H1 (cell line): ENCODE results near the gene PLCL1. TPM values are rescaled to one million over a fixed set of nuclear protein-coding genes. Genes with fewer than 3 reads are reported as not detected.

Source experiments
- CTCF ChIA-PET: fragments of 300-600 bp; sonication (Branson Sonifier 250); formaldehyde crosslinking; loops from one replicate; lab custom pipeline; 2021; ENCODE audit not compliant: partially characterized antibody; lab: Charles Lee
- POLR2A ChIA-PET: fragments of 300-600 bp; sonication (Branson Sonifier 250); formaldehyde crosslinking; loops from one replicate; lab custom pipeline; 2021; ENCODE audit warnings: inconsistent platforms; ENCODE audit not compliant: partially characterized antibody; lab: Charles Lee
- DNase-seq, 2 experiments: peaks; one replicate each; pipeline versions ENCODE4 v3.0.0 to v3.0.0-alpha.2; 2010 to 2022; ENCODE audit warnings: low spot score in 2 of 2, low read depth in 1 of 2, mixed read lengths in 1 of 2
- FAIRE-seq: peaks from 2 replicates; lab custom pipeline; 2011; peaks lifted over from hg19 to GRCh38; lab: Jason Lieb, UNC
- H2AFZ ChIP-seq: 2 replicates; pipeline ENCODE4 v1.8.1; 2012; ENCODE audit warnings: low read length, inconsistent platforms
- H2AK5ac ChIP-seq: 2 replicates; pipeline ENCODE4 v1.6.1; 2013; ENCODE audit warnings: low read depth, low read length
- H2BK120ac ChIP-seq: replicated peaks from 2 replicates; pipeline ENCODE3; 2013; ENCODE audit warnings: low read depth, low read length, inconsistent platforms
- H2BK12ac ChIP-seq: 2 replicates; pipeline ENCODE4 v1.6.1; 2013; ENCODE audit warnings: low read depth, low read length
- H2BK15ac ChIP-seq: 2 replicates; pipeline ENCODE4 v1.6.1; 2013; ENCODE audit warnings: low read length
- H2BK20ac ChIP-seq: 2 replicates; pipeline ENCODE4 v1.6.1; 2013; ENCODE audit warnings: low read length
- H2BK5ac ChIP-seq: 2 replicates; pipeline ENCODE4 v1.6.1; 2013; ENCODE audit warnings: low read depth, low read length
- H3K14ac ChIP-seq: 2 replicates; pipeline ENCODE4 v1.6.1; 2013; ENCODE audit warnings: inconsistent platforms; ENCODE audit not compliant: insufficient read length
- H3K18ac ChIP-seq: 2 replicates; pipeline ENCODE4 v1.6.1; 2013; ENCODE audit warnings: low read length; ENCODE audit errors: extremely low read depth
- H3K23ac ChIP-seq: 2 replicates; pipeline ENCODE4 v1.6.1; 2013; ENCODE audit warnings: inconsistent platforms; ENCODE audit not compliant: insufficient read length
- H3K23me2 ChIP-seq: 2 replicates; pipeline ENCODE4 v1.6.1; 2013; ENCODE audit warnings: low read depth, low read length
- H3K27ac ChIP-seq: 2 replicates; pipeline ENCODE4 v1.6.1; 2011; ENCODE audit warnings: low read depth, low read length, inconsistent platforms
- H3K27me3 ChIP-seq, 4 experiments: replicated peaks in 1 of 4; 1 replicate in 1 of 4; 2 replicates in 3 of 4; pipeline versions ENCODE4 v1.6.1 to v1.8.1; 2011 to 2013; ENCODE audit warnings: low read length in 3 of 4, mild to moderate bottlenecking in 3 of 4, inconsistent platforms in 2 of 4, mixed read lengths in 2 of 4, moderate library complexity in 1 of 4; ENCODE audit not compliant: control insufficient read depth in 3 of 4, insufficient read depth in 3 of 4; ENCODE audit errors: extremely low read depth in 1 of 4
- H3K36me3 ChIP-seq, 4 experiments: 2 replicates each; pipeline versions ENCODE4 v1.6.1 to v1.8.1; 2011 to 2013; ENCODE audit warnings: mild to moderate bottlenecking in 4 of 4, low read length in 3 of 4, moderate library complexity in 2 of 4, control low read depth in 1 of 4, inconsistent platforms in 1 of 4; ENCODE audit not compliant: insufficient read depth in 4 of 4, control insufficient read depth in 2 of 4
- H3K4ac ChIP-seq: replicated peaks from 2 replicates; pipeline ENCODE3; 2013; ENCODE audit warnings: low read length, low read depth, mixed read lengths, inconsistent platforms; ENCODE audit not compliant: insufficient read length
- H3K4me1 ChIP-seq, 4 experiments: replicated peaks in 1 of 4; 1 replicate in 1 of 4; 2 replicates in 3 of 4; pipeline versions ENCODE4 v1.6.1 to v1.8.1; 2011 to 2013; ENCODE audit warnings: low read length in 3 of 4, inconsistent platforms in 2 of 4, mixed read lengths in 1 of 4; ENCODE audit not compliant: insufficient read depth in 4 of 4, control insufficient read depth in 3 of 4
- H3K4me2 ChIP-seq, 2 experiments: 2 replicates each; pipeline versions ENCODE4 v1.6.1 to v1.8.1; 2011 to 2013; ENCODE audit warnings: low read depth in 2 of 2, low read length in 2 of 2, control low read depth in 1 of 2, inconsistent platforms in 1 of 2, mild to moderate bottlenecking in 1 of 2; ENCODE audit not compliant: insufficient read depth in 1 of 2
- H3K4me3 ChIP-seq, 4 experiments: fragments of 200-600, 300-600 bp in 1 of 4; sonication (generic), shearing (Covaris generic), sonication (Bioruptor Twin) in 1 of 4; 2 replicates each; pipeline versions ENCODE4 v1.5.1 to v1.8.1; 2011 to 2016; ENCODE audit warnings: low read length in 4 of 4, low read depth in 3 of 4, control low read depth in 2 of 4, inconsistent platforms in 2 of 4, mild to moderate bottlenecking in 2 of 4, mixed read lengths in 1 of 4, moderate library complexity in 1 of 4; ENCODE audit not compliant: insufficient read depth in 2 of 4; ENCODE audit errors: extremely low read depth in 1 of 4
- H3K56ac ChIP-seq: replicated peaks from 2 replicates; pipeline ENCODE3; 2013; ENCODE audit warnings: low read depth, mild to moderate bottlenecking, mixed read lengths, low read length, inconsistent platforms; ENCODE audit not compliant: insufficient read length
- H3K79me1 ChIP-seq: 2 replicates; pipeline ENCODE4 v1.6.1; 2013; ENCODE audit warnings: low read depth, low read length, control low read depth
- H3K79me2 ChIP-seq, 2 experiments: 2 replicates each; pipeline versions ENCODE4 v1.6.1 to v1.8.1; 2012 to 2013; ENCODE audit warnings: low read length in 2 of 2, mild to moderate bottlenecking in 2 of 2, inconsistent platforms in 1 of 2; ENCODE audit not compliant: insufficient read depth in 2 of 2, control insufficient read depth in 1 of 2
- H3K9ac ChIP-seq, 4 experiments: replicated peaks in 1 of 4; 1 replicate in 1 of 4; 2 replicates in 3 of 4; pipeline versions ENCODE4 v1.6.1 to v1.8.1; 2011 to 2013; ENCODE audit warnings: low read depth in 3 of 4, low read length in 3 of 4, control low read depth in 2 of 4, mild to moderate bottlenecking in 2 of 4, moderate library complexity in 2 of 4, inconsistent platforms in 1 of 4; ENCODE audit errors: extremely low read depth in 1 of 4
- H3K9me3 ChIP-seq, 2 experiments: 2 replicates each; pipeline versions ENCODE4 v1.6.1 to v1.8.1; 2012 to 2013; ENCODE audit warnings: mild to moderate bottlenecking in 2 of 2, moderate library complexity in 2 of 2, control low read depth in 1 of 2, inconsistent platforms in 1 of 2, low read depth in 1 of 2, low read length in 1 of 2, mixed read lengths in 1 of 2; ENCODE audit not compliant: insufficient read depth in 2 of 2
- H4K20me1 ChIP-seq, 2 experiments: replicated peaks in 1 of 2; 2 replicates each; pipeline versions ENCODE3 to v1.8.1; 2011 to 2013; ENCODE audit warnings: inconsistent platforms in 2 of 2, low read length in 2 of 2, mild to moderate bottlenecking in 1 of 2; ENCODE audit not compliant: insufficient read depth in 2 of 2, control insufficient read depth in 1 of 2
- H4K5ac ChIP-seq: 2 replicates; pipeline ENCODE4 v1.6.1; 2013; ENCODE audit warnings: low read length, low read depth, mixed read lengths, inconsistent platforms; ENCODE audit not compliant: insufficient read length
- H4K8ac ChIP-seq: 2 replicates; pipeline ENCODE4 v1.8.0; 2013; ENCODE audit warnings: mild to moderate bottlenecking, moderate library complexity, low read length, inconsistent platforms; ENCODE audit not compliant: insufficient read depth; ENCODE audit errors: extremely low read depth
- H4K91ac ChIP-seq: replicated peaks from 2 replicates; pipeline ENCODE3; 2013; ENCODE audit warnings: low read length, mixed read lengths, inconsistent platforms; ENCODE audit not compliant: insufficient read length
- ASH2L ChIP-seq: fragments of 200-600, 300-600 bp; sonication (generic); IDR thresholded peaks from one replicate; pipeline ENCODE4 v1.7.1; 2017; ENCODE audit warnings: low read length
- BRCA1 ChIP-seq: IDR thresholded peaks from 2 replicates; pipeline ENCODE4 v1.6.1; 2012; ENCODE audit warnings: low read depth, low read length, improper control_type of control experiment
- CHD1 ChIP-seq: IDR thresholded peaks from 2 replicates; pipeline ENCODE4 v1.6.1; 2012; ENCODE audit warnings: low read depth, low read length, improper control_type of control experiment
- CHD2 ChIP-seq: IDR thresholded peaks from 2 replicates; pipeline ENCODE4 v1.6.1; 2012; ENCODE audit warnings: low read length, improper control_type of control experiment
- CREB1 ChIP-seq: IDR thresholded peaks from 2 replicates; pipeline ENCODE4 v1.6.1; 2012; ENCODE audit warnings: inconsistent platforms
- GABPA ChIP-seq: IDR thresholded peaks from 2 replicates; pipeline ENCODE4 v1.6.1; 2011; ENCODE audit warnings: mild to moderate bottlenecking, low read length, moderate library complexity, borderline replicate concordance; ENCODE audit not compliant: insufficient read depth
- JUN ChIP-seq: IDR thresholded peaks from 2 replicates; pipeline ENCODE4 v1.6.1; 2011; ENCODE audit warnings: low read depth, mild to moderate bottlenecking, improper control_type of control experiment, low read length
- KDM4A ChIP-seq: IDR thresholded peaks from one replicate; pipeline ENCODE4 v1.7.1; 2012; ENCODE audit warnings: low read depth, mild to moderate bottlenecking, moderate library complexity, low read length, inconsistent platforms; ENCODE audit not compliant: severe bottlenecking
- NRF1 ChIP-seq: IDR thresholded peaks from 2 replicates; pipeline ENCODE4 v1.6.1; 2011; ENCODE audit warnings: mild to moderate bottlenecking, low read depth, low read length, improper control_type of control experiment
- PHF8 ChIP-seq: fragments of 200-600 bp; sonication (generic); conservative IDR thresholded peaks from 2 replicates; pipeline ENCODE4 v1.7.1; 2012; ENCODE audit warnings: low read depth, mild to moderate bottlenecking, inconsistent platforms, low read length, moderate library complexity
- POLR2A ChIP-seq, 2 experiments: IDR thresholded peaks; 1 replicate in 1 of 2; 2 replicates in 1 of 2; pipeline ENCODE4 v1.6.1; 2011; ENCODE audit warnings: low read depth in 2 of 2, low read length in 2 of 2, mild to moderate bottlenecking in 2 of 2; ENCODE audit errors: control extremely low read depth in 1 of 2
- RFX5 ChIP-seq: IDR thresholded peaks from 2 replicates; pipeline ENCODE4 v1.6.1; 2011; ENCODE audit warnings: low read depth, low read length, improper control_type of control experiment, borderline replicate concordance
- RNF2 ChIP-seq: fragments of 200-900, 300-1000 bp; sonication (generic); IDR thresholded peaks from 2 replicates; pipeline ENCODE4 v1.7.1; 2016; ENCODE audit warnings: borderline replicate concordance, low read depth, mild to moderate bottlenecking, antibody characterized with exemption, low read length; ENCODE audit not compliant: poor library complexity, severe bottlenecking; ENCODE audit errors: missing control alignments
- SP4 ChIP-seq: IDR thresholded peaks from 2 replicates; pipeline ENCODE4 v1.6.1; 2012; ENCODE audit warnings: low read length, inconsistent platforms
- YY1 ChIP-seq: IDR thresholded peaks from 2 replicates; pipeline ENCODE4 v1.6.1; 2011; ENCODE audit warnings: low read depth, mild to moderate bottlenecking, low read length
- WGBS, 2 experiments: shearing (Covaris generic) in 1 of 2; methylation state at CpG; one replicate each; pipeline versions ENCODE4 v1.1.6 to v1.1.7; 2013 to 2015; ENCODE audit warnings: low lambda C conversion rate in 2 of 2, mixed read lengths in 2 of 2, inconsistent platforms in 1 of 2, low coverage in 1 of 2, missing lambda C conversion rate in 1 of 2; ENCODE audit not compliant: insufficient replicate concordance in 2 of 2, insufficient coverage in 1 of 2, insufficient read length in 1 of 2; ENCODE audit errors: extremely low coverage in 1 of 2, missing lambda C conversion rate in 1 of 2; 5-methylcytosine and 5-hydroxymethylcytosine counted together
- polyA plus RNA-seq, 7 experiments: library from polyadenylated mRNA; depleted of rRNA in 3 of 7; stranded (reverse) in 5 of 7; unstranded in 2 of 7; fragments of >200 nt in 5 of 7; fragments of 200-250 nt in 2 of 7; gene quantifications; 1 replicate in 5 of 7; 2 replicates in 1 of 7; 4 replicates in 1 of 7; pipeline versions ENCODE4 v1.2.1 to v1.2.3, GENCODE V29; 2011 to 2013; ENCODE audit warnings: missing spikeins in 2 of 7, mixed read lengths in 2 of 7
- total RNA-seq: library from RNA; stranded (reverse); fragmentation: NEBNext Ultra II Directional; extraction: Animal tissue kit (Norgen Biotek cat#: 25700); gene quantifications from 2 replicates; pipeline ENCODE4 v1.2.1, GENCODE V29; 2021

Gene PLCL1
- total and polyA plus RNA-seq, 2 of the 8 experiments (the other 6 are each of a cell fraction or from before 2014, with no cell fraction given) = not detected

DNA sequence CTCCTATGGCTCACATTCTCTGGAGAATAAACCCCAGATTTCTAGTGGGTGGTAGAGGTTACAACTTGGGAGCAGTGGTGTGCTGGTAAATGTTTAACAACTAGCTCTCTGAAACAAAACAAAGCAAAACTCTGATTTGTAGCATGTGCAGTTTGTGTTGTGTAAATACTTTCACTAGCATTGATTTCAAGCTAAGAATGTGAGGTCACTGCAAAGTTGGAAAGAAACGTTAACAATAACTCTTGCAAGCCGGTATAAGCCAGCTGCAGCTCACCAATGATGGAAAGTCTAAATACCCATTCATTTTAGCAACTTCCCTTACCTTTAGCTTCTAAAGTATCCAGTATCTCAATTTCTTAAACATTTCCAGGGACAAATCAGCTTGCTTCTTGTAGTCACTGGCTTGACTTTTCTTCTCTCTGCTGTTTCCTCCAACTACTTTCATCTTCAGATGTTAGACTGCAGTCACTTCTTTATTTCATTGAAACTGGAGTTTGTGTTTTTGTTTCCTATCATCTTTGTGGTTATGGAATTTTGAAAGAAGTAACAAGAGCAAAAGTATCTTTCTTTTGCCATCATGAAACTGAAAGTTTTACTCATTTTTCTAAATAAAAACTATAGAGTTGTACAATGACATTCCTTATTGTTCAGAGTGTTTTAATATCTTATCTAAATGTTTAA is 140.2 kb downstream of the PLCL1 start:
- no peak for DNase-seq
- Histone ChIP-seq H4K8ac (no peak overlapping the region), H3K27ac (no peak overlapping the region), H4K20me1 (no peaks in the 10 kb centered on the region), H3K79me1 (no peaks in the 10 kb centered on the region), H3K27me3 (peaks cover 0 to 1% (median 0%) of the 10 kb centered on the region in 4 experiments; a peak in 1 of 7 replicates), H3K4me1 (peaks cover 2 to 8% (median 2%) of the 10 kb centered on the region in 4 experiments; a peak in 4 of 7 replicates), H3K14ac (no peak overlapping the region), H3K9ac (no peak overlapping the region), H3K36me3 (no peaks in the 10 kb centered on the region), H3K56ac (no peak overlapping the region), H2AK5ac (no peak overlapping the region), H2BK20ac (no peak overlapping the region), H2AFZ (no peak overlapping the region), H2BK120ac (no peak overlapping the region), H4K91ac (no peak overlapping the region), H3K18ac (no peak overlapping the region), H3K79me2 (no peaks in the 10 kb centered on the region), H2BK15ac (no peak overlapping the region), H3K4ac (no peak overlapping the region), H3K9me3 (no peaks in the 10 kb centered on the region), H4K5ac (no peak overlapping the region), H3K23me2 (peaks cover 3% of the 10 kb centered on the region; the same call in 1 of the 2 replicates), H2BK5ac (no peak overlapping the region), H2BK12ac (no peak overlapping the region), H3K4me2 (no peak overlapping the region), H3K4me3 (no peak overlapping the region), H3K23ac (no peak overlapping the region)
- POLR2A ChIA-PET = no interaction called here
- CTCF ChIA-PET = interaction anchor here (1.0 to 2.2 kb wide), 4 partner anchors 10 to 108 kb away, joined by 3 to 6 read pairs (median 4); no protein-coding TSS in a partner anchor
- WGBS, 2 experiments = 74% methylated on average over 2 of the region's 2 CpGs; no CpG with 5 or more reads in 1 of the 2 experiments
- no peak for FAIRE-seq
- TF ChIP-seq ASH2L (no peak), NRF1 (no peak), RNF2 (no peak), PHF8 (no peak), RFX5 (no peak), SP4 (no peak), JUN (no peak), BRCA1 (no peak), CREB1 (no peak), CHD1 (no peak), CHD2 (no peak), GABPA (no peak), KDM4A (no peak), YY1 (no peak), POLR2A (IDR thresholded peaks at IDR 0.05; ENCODE audit: control extremely low read depth in 1 of 2, low read depth in 2 of 2, low read length in 2 of 2) (no peak)
